Adrenal gland (tissue), 12 donors: ENCODE results near the gene WNT3A. TPM values are rescaled to one million over a fixed set of nuclear protein-coding genes. Genes with fewer than 3 reads are reported as not detected.

Source experiments
- DNase-seq, 7 donors: peaks; one replicate each; pipeline ENCODE4 v3.0.0-alpha.2; 2019 to 2020
- H3K27ac ChIP-seq, 5 donors: fragments of 200-600 bp; sonication (generic) in 4 of 5; 1 replicate in 3 of 5; 2 replicates in 2 of 5; pipeline versions ENCODE4 v1.5.1 to v1.8.0; 2016 to 2020; ENCODE audit warnings: mild to moderate bottlenecking in 1 of 5
- H3K27me3 ChIP-seq: fragments of 200-600 bp; 2 replicates; pipeline ENCODE4 v1.8.0; 2021
- H3K36me3 ChIP-seq, 2 donors: fragments of 200-600 bp; replicated peaks in 1 of 2; 1 replicate in 1 of 2; 2 replicates in 1 of 2; pipeline versions ENCODE4 v1.5.1 to v1.8.0; 2018 to 2022
- H3K4me1 ChIP-seq, 2 donors: fragments of 200-600 bp; replicated peaks in 1 of 2; 1 replicate in 1 of 2; 2 replicates in 1 of 2; pipeline versions ENCODE4 v1.5.1 to v1.8.0; 2018 to 2021
- H3K4me3 ChIP-seq, 4 donors: fragments of 200-600 bp; sonication (generic) in 3 of 4; one replicate each; pipeline ENCODE4 v1.5.1; 2016 to 2018
- H3K9me3 ChIP-seq, 3 donors: fragments of 200-600 bp; sonication (generic) in 1 of 3; replicated peaks in 1 of 3; 1 replicate in 2 of 3; 2 replicates in 1 of 3; pipeline versions ENCODE4 v1.5.1 to v1.8.0; 2016 to 2021
- CTCF ChIP-seq, 6 experiments: fragments of 450-650 bp in 4 of 6; fragments of 200-600 bp in 2 of 6; sonication (generic) in 1 of 6; IDR thresholded peaks; 1 replicate in 5 of 6; 2 replicates in 1 of 6; pipeline versions ENCODE4 v1.5.1 to v1.8.0; 2016 to 2021; ENCODE audit warnings: antibody characterized with exemption in 6 of 6, mild to moderate bottlenecking in 2 of 6, moderate library complexity in 1 of 6
- POLR2A ChIP-seq, 2 donors: fragments of 450-650 bp; IDR thresholded peaks; one replicate each; pipeline ENCODE4 v1.6.1; 2017; ENCODE audit warnings: antibody characterized with exemption in 2 of 2, mild to moderate bottlenecking in 2 of 2, moderate library complexity in 1 of 2
- WGBS, 4 donors: extraction: QIAGEN DNeasy Blood & Tissue Kit in 2 of 4; methylation state at CpG; one replicate each; pipeline versions ENCODE4 v1.1.5 to v1.1.7; 2013 to 2017; 5-methylcytosine and 5-hydroxymethylcytosine counted together
- intact Hi-C, 2 donors: fragments of 100-400 bp; cut with DNase I; formaldehyde crosslinking; loops; one replicate each; pipeline versions ENCODE4 v1.14.1 to v1.15.0; 2022 to 2023
- polyA plus RNA-seq, 3 donors: library from polyadenylated mRNA; stranded (reverse); fragments of 200-250 nt in 2 of 3; fragments of 350-450 nt in 1 of 3; fragmentation: Illumina TruSeq in 1 of 3; extraction: RNeasy Lipid Tissue Mini Kit (QIAGEN cat#74804) in 1 of 3; gene quantifications; one replicate each; pipeline ENCODE4 v1.2.3, GENCODE V29; 2013 to 2014
- total RNA-seq, 9 donors: library from RNA; depleted of rRNA in 4 of 9; stranded (reverse); fragments of >200 nt in 4 of 9; fragments of 120-200 nt in 1 of 9; fragmentation: NEBNext Ultra II Directional in 1 of 9; extraction: Animal tissue kit (Norgen Biotek cat#: 25700) in 1 of 9; gene quantifications; one replicate each; pipeline versions ENCODE4 v1.1.0 to v1.2.4, GENCODE V29; 2013 to 2023
- donor health status: healthy with polysubstance abuse.
- donor health status: Bipolar disorder and iron deficiency.
- donor health status: DM: yes; HTN: yes; CAD: no.
- donor health status: DM: no; HTN: no; CAD: no.
- donor health status: DM: no; HTN: no; CAD: no.
- donor health status: DM: yes; HTN: yes; CAD: no.

WNT3A gene
- total and polyA plus RNA-seq, 12 donors = not detected

GRCh38 chr1:228091084-228091483 is 84.3 kb downstream of the WNT3A start:
- H3K4me1 ChIP-seq = peaks cover 53 to 79% of the 10 kb centered on the region in 2 donors
- DNase-seq = no peak
- TF ChIP-seq POLR2A (IDR thresholded peaks at IDR 0.05) = no peak
- no peak for TF ChIP-seq CTCF (IDR thresholded peaks at IDR 0.05)
- H3K27me3 ChIP-seq = no peaks in the 10 kb centered on the region
- no peak overlapping the region for H3K4me3 ChIP-seq
- H3K9me3 ChIP-seq = peaks cover 0 to 9% (median 0%) of the 10 kb centered on the region in 3 donors
- 48 to 58% (median 53%) methylated on average over 4 of the region's 4 CpGs for WGBS, 4 donors
- H3K36me3 ChIP-seq = peaks cover 0 to 14% of the 10 kb centered on the region in 2 donors
- peak overlapping the region in 4 of 5 donors; percentile 16 to 64 (median 42) for H3K27ac ChIP-seq
- intact Hi-C loops = no loop called here

- intact Hi-C loops = no loop called here
- Histone ChIP-seq H3K4me1 (peaks cover 39 to 71% of the 10 kb centered on the region in 2 donors), H3K9me3 (peaks cover 0 to 9% (median 0%) of the 10 kb centered on the region in 3 donors), H3K27ac (peak overlapping the region in 1 of 5 donors; percentile 64), H3K4me3 (no peak overlapping the region), H3K36me3 (peaks cover 0 to 20% of the 10 kb centered on the region in 2 donors), H3K27me3 (no peaks in the 10 kb centered on the region)
- TF ChIP-seq CTCF (IDR thresholded peaks at IDR 0.05) = no peak
- no peak for TF ChIP-seq POLR2A (IDR thresholded peaks at IDR 0.05)
- DNase-seq = peak in 4 of 7 donors; percentile 1 to 51 (median 10)
- WGBS, 4 donors = 77 to 86% (median 83%) methylated on average over 9 to 11 of the region's 11 CpGs
Measured at GRCh38 chr1:228092342-228093049, 85.7 kb downstream of the WNT3A start.

- peaks cover 0 to 9% (median 0%) of the 10 kb centered on the region in 3 donors for H3K9me3 ChIP-seq
- H3K27me3 ChIP-seq = no peaks in the 10 kb centered on the region
- TF ChIP-seq CTCF (IDR thresholded peaks at IDR 0.05) (no peak), POLR2A (IDR thresholded peaks at IDR 0.05) (no peak)
- peaks cover 31 to 63% of the 10 kb centered on the region in 2 donors for H3K4me1 ChIP-seq
- H3K27ac ChIP-seq = no peak overlapping the region
- 90 to 96% (median 95%) methylated on average over 20 of the region's 20 CpGs for WGBS, 4 donors
- H3K4me3 ChIP-seq = no peak overlapping the region
- H3K36me3 ChIP-seq = peaks cover 0 to 27% of the 10 kb centered on the region in 2 donors
- intact Hi-C loops = no loop called here
- peak in 4 of 7 donors; percentile 0 to 49 (median 16) for DNase-seq
Measured at GRCh38 chr1:228093050-228093906, 86.5 kb downstream of the WNT3A start.

GRCh38 chr1:228094432-228095016 is 87.7 kb downstream of the WNT3A start:
- no peak overlapping the region for H3K4me3 ChIP-seq
- no peak overlapping the region for H3K27ac ChIP-seq
- intact Hi-C loops = no loop called here
- TF ChIP-seq POLR2A (IDR thresholded peaks at IDR 0.05) = no peak
- TF ChIP-seq CTCF (IDR thresholded peaks at IDR 0.05) = no peak
- WGBS, 4 donors = 88 to 96% (median 90%) methylated on average over 13 of the region's 13 CpGs
- H3K4me1 ChIP-seq = peaks cover 19 to 51% of the 10 kb centered on the region in 2 donors
- no peaks in the 10 kb centered on the region for H3K27me3 ChIP-seq
- DNase-seq = peak in 1 of 7 donors; percentile 8
- H3K36me3 ChIP-seq = peaks cover 0 to 33% of the 10 kb centered on the region in 2 donors
- peaks cover 0 to 9% (median 0%) of the 10 kb centered on the region in 3 donors for H3K9me3 ChIP-seq
